PC-9 (cell line): ENCODE results near the gene SIK3. TPM values are rescaled to one million over a fixed set of nuclear protein-coding genes. Genes with fewer than 3 reads are reported as not detected.

ENCODE experiments used
- BruUV-seq: library from RNA; stranded (reverse); fragments of 400-500 nt; replicated peaks from 2 replicates; lab custom pipeline; 2021; lab: Mats Ljungman, UMichigan
- CTCF ChIA-PET: fragments of 300-600 bp; sonication (Branson Sonifier 250); formaldehyde crosslinking; loops from one replicate; lab custom pipeline; 2022; ENCODE audit warnings: antibody characterized with exemption; lab: Charles Lee
- POLR2A ChIA-PET: fragments of 300-600 bp; sonication (Branson Sonifier 250); formaldehyde crosslinking; loops from one replicate; lab custom pipeline; 2022; ENCODE audit warnings: antibody characterized with exemption; ENCODE audit not compliant: unreplicated experiment; lab: Charles Lee
- DNase-seq, 2 experiments: peaks; one replicate each; pipeline versions ENCODE4 v3.0.0 to v3.0.0-alpha.2; 2015 to 2022; ENCODE audit warnings: mixed read lengths in 1 of 2
- H2AFZ ChIP-seq: fragments of 200-600 bp; sonication (generic); 2 replicates; pipeline ENCODE4 v1.8.1; 2017; ENCODE audit warnings: antibody characterized with exemption
- H3F3A ChIP-seq: fragments of 200-600 bp; sonication (generic); 2 replicates; pipeline ENCODE4 v1.8.1; 2017; ENCODE audit warnings: antibody characterized with exemption, mild to moderate bottlenecking, low read depth; ENCODE audit not compliant: insufficient read depth
- H3K27ac ChIP-seq: fragments of 200-600 bp; sonication (generic); 2 replicates; pipeline ENCODE4 v1.6.1; 2016; ENCODE audit warnings: mixed run types
- H3K27me3 ChIP-seq: fragments of 200-600 bp; sonication (generic); 2 replicates; pipeline ENCODE4 v1.6.1; 2016; ENCODE audit warnings: low read depth, mixed run types; ENCODE audit not compliant: insufficient read depth
- H3K36me3 ChIP-seq: fragments of 200-600 bp; sonication (generic); 2 replicates; pipeline ENCODE4 v1.6.1; 2016; ENCODE audit warnings: low read depth, mixed run types
- H3K4me1 ChIP-seq: fragments of 200-600 bp; sonication (generic); replicated peaks from 2 replicates; pipeline ENCODE4 v1.6.1; 2016; ENCODE audit warnings: mixed run types; ENCODE audit not compliant: insufficient read depth
- H3K4me2 ChIP-seq: fragments of 200-600 bp; sonication (generic); 2 replicates; pipeline ENCODE4 v1.6.1; 2017; ENCODE audit warnings: mixed run types
- H3K4me3 ChIP-seq: fragments of 200-600 bp; sonication (generic); 2 replicates; pipeline ENCODE4 v1.6.1; 2016; ENCODE audit warnings: mixed run types
- H3K79me2 ChIP-seq: fragments of 200-600 bp; sonication (generic); 2 replicates; pipeline ENCODE4 v1.6.1; 2017; ENCODE audit warnings: low read depth, mixed run types
- H3K9me2 ChIP-seq: fragments of 200-600 bp; sonication (generic); 2 replicates; pipeline ENCODE4 v1.8.1; 2017; ENCODE audit warnings: mild to moderate bottlenecking; ENCODE audit not compliant: insufficient read depth
- H3K9me3 ChIP-seq: fragments of 200-600 bp; sonication (generic); 2 replicates; pipeline ENCODE4 v1.8.1; 2016; ENCODE audit warnings: low read depth; ENCODE audit not compliant: insufficient read depth
- H4K20me1 ChIP-seq: fragments of 200-600 bp; sonication (generic); 2 replicates; pipeline ENCODE4 v1.8.1; 2017; ENCODE audit not compliant: insufficient read depth
- EZH2 ChIP-seq: fragments of 200-600 bp; sonication (generic); IDR thresholded peaks from 2 replicates; pipeline ENCODE4 v1.8.0; 2017; ENCODE audit warnings: antibody characterized with exemption, low read depth
- intact Hi-C: fragments of 100-400 bp; cut with micrococcal nuclease; formaldehyde crosslinking; loops from one replicate; pipeline ENCODE4 v1.10.0; 2022; ENCODE audit not compliant: unreplicated experiment
- total RNA-seq: library from RNA; stranded (reverse); gene quantifications from 2 replicates; pipeline ENCODE4 v1.2.3, GENCODE V29; 2021
- TF ChIP-seq, protein P1 (sequence below): fragments of 200-600 bp; sonication (generic); conservative IDR thresholded peaks from 2 replicates; pipeline ENCODE4 v1.6.1; 2017; ENCODE audit warnings: mixed run types, antibody characterized with exemption, mild to moderate bottlenecking, moderate library complexity

Gene SIK3
- total RNA-seq, 1 experiment from 2014 or later = 30.2 TPM

DNA sequence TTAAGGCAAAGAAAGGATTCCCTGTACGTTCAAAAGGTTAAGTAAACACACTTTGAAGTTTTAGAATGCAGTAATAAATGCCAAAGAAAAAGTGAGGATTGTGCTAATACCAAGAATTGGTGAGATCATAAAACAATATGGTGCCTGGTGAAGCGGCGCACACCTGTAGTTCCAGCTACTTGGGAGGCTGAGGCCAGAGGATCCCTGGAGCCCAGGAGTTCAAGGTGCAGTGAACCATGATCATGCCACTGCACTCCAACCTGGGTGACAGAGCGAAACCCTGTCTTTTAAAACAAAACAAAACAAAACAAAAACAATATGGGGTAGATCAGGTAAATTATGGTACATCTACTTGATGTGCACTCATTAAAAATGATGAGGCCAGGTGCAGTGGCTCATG lies 187.4 kb downstream of the SIK3 start:
- ChIA-PET CTCF (no interaction called here), POLR2A (no interaction called here)
- Histone ChIP-seq H3K27me3 (no peaks in the 10 kb centered on the region), H2AFZ (no peak overlapping the region), H3K36me3 (no peaks in the 10 kb centered on the region), H3K9me3 (no peaks in the 10 kb centered on the region), H3K27ac (peak overlapping the region; percentile 74; the same call in 1 of the 2 replicates), H3K79me2 (peaks cover 6% of the 10 kb centered on the region; the same call in 1 of the 2 replicates), H3K4me3 (no peak overlapping the region), H3K4me2 (no peak overlapping the region), H3F3A (peaks cover 6% of the 10 kb centered on the region; the same call in 1 of the 2 replicates), H4K20me1 (no peaks in the 10 kb centered on the region), H3K9me2 (no peaks in the 10 kb centered on the region), H3K4me1 (peaks cover 30% of the 10 kb centered on the region)
- BruUV-seq = no TSS peak
- DNase-seq = no peak
- no peak for TF ChIP-seq EZH2
- TF ChIP-seq, protein P1, sequence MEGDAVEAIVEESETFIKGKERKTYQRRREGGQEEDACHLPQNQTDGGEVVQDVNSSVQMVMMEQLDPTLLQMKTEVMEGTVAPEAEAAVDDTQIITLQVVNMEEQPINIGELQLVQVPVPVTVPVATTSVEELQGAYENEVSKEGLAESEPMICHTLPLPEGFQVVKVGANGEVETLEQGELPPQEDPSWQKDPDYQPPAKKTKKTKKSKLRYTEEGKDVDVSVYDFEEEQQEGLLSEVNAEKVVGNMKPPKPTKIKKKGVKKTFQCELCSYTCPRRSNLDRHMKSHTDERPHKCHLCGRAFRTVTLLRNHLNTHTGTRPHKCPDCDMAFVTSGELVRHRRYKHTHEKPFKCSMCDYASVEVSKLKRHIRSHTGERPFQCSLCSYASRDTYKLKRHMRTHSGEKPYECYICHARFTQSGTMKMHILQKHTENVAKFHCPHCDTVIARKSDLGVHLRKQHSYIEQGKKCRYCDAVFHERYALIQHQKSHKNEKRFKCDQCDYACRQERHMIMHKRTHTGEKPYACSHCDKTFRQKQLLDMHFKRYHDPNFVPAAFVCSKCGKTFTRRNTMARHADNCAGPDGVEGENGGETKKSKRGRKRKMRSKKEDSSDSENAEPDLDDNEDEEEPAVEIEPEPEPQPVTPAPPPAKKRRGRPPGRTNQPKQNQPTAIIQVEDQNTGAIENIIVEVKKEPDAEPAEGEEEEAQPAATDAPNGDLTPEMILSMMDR = no peak
- intact Hi-C loops = no loop called here

GRCh38 chr11:116910378-116910777 lies 187.8 kb downstream of the SIK3 start:
- no peak overlapping the region for H3K4me3 ChIP-seq
- H3K4me2 ChIP-seq = no peak overlapping the region
- intact Hi-C loops = no loop called here
- H3K9me2 ChIP-seq = no peaks in the 10 kb centered on the region
- H4K20me1 ChIP-seq = no peaks in the 10 kb centered on the region
- H3F3A ChIP-seq = peaks cover 6% of the 10 kb centered on the region; the same call in 1 of the 2 replicates
- peak overlapping the region; percentile 74; the same call in 1 of the 2 replicates for H3K27ac ChIP-seq
- H3K27me3 ChIP-seq = no peaks in the 10 kb centered on the region
- CTCF ChIA-PET = no interaction called here
- TF ChIP-seq EZH2 = no peak
- TF ChIP-seq, protein P1 = no peak
- H3K79me2 ChIP-seq = peaks cover 6% of the 10 kb centered on the region; the same call in 1 of the 2 replicates
- no TSS peak for BruUV-seq
- no peak for DNase-seq
- no peak overlapping the region for H2AFZ ChIP-seq
- no peaks in the 10 kb centered on the region for H3K9me3 ChIP-seq
- H3K4me1 ChIP-seq = peaks cover 30% of the 10 kb centered on the region
- POLR2A ChIA-PET = no interaction called here
- no peaks in the 10 kb centered on the region for H3K36me3 ChIP-seq

GRCh38 chr11:116909245-116909644 lies 189.0 kb downstream of the SIK3 start:
- POLR2A ChIA-PET = interaction anchor here (0.6 kb wide), 1 partner anchor 140 kb away, joined by 3 read pairs; no protein-coding TSS in a partner anchor

More at GRCh38 chr11:116909245-116909644, 189.0 kb downstream of the SIK3 start:
- CTCF ChIA-PET = no interaction called here
- Histone ChIP-seq H3K4me2 (peak overlapping the region; percentile 24), H2AFZ (no peak overlapping the region), H3K79me2 (peaks cover 6% of the 10 kb centered on the region; the same call in 1 of the 2 replicates), H3K9me3 (no peaks in the 10 kb centered on the region), H3K27ac (peak overlapping the region; percentile 74), H3K27me3 (no peaks in the 10 kb centered on the region), H3K36me3 (no peaks in the 10 kb centered on the region), H3K4me3 (no peak overlapping the region), H3K9me2 (no peaks in the 10 kb centered on the region), H3F3A (peaks cover 6% of the 10 kb centered on the region; the same call in 1 of the 2 replicates), H4K20me1 (no peaks in the 10 kb centered on the region), H3K4me1 (peaks cover 30% of the 10 kb centered on the region)
- DNase-seq = peak in 1 of 2 experiments; percentile 77
- BruUV-seq = no TSS peak
- TF ChIP-seq EZH2 = no peak
- TF ChIP-seq, protein P1 = no peak
- intact Hi-C loops = no loop called here
